GM18907 (cell line): ENCODE results near the gene THSD4.
"Not testable (repeated sequence)": the region's sequence is repeated elsewhere in the genome, so short reads cannot be mapped to it uniquely, and the experiment has no call there.

Experiments
- ATAC-seq: cut with Tn5 transposase; IDR thresholded peaks from one replicate; pipeline ENCODE4 v1.9.1; 2021; ENCODE audit warnings: mild to moderate bottlenecking, moderate library complexity; ENCODE audit not compliant: unreplicated experiment

THSD4 gene

DNA sequence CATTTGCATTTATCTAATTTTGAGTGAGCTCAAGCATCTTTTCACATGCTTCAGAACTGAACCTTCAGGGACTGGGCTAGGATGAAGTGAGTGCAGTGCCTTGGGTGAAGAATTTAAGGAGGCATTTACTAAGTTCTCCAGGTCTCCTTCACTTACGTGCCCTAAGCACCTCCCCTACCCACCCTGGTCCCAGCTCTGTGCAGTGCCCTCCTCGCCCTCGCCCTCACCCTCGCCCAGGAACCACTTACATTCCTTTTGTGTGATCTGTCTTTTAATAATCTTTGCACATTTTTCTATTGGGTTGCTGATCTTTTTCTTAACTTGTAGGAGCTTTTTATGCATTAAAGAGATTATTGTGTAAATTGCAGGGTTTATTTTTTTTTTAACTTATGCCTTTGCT is 322.6 kb downstream of the THSD4 start:
- ATAC-seq = no peak

DNA sequence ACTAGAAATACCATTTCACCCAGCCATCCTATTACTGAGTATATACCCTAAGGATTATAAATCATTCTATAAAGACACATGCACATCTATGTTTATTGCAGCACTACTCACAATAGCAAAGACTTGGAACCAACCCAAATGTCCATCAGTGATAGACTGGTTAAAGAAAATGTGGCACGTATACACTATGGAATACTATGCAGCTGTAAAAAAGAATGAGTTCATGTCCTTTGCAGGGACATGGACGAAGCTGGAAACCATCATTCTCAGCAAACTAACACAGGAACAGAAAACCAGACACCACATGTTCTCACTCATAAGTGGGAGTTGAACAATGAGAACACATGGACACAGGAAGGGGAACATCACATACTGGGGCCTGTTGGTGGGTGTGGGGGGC is 324.2 kb downstream of the THSD4 start:
- not testable (repeated sequence) for ATAC-seq

DNA sequence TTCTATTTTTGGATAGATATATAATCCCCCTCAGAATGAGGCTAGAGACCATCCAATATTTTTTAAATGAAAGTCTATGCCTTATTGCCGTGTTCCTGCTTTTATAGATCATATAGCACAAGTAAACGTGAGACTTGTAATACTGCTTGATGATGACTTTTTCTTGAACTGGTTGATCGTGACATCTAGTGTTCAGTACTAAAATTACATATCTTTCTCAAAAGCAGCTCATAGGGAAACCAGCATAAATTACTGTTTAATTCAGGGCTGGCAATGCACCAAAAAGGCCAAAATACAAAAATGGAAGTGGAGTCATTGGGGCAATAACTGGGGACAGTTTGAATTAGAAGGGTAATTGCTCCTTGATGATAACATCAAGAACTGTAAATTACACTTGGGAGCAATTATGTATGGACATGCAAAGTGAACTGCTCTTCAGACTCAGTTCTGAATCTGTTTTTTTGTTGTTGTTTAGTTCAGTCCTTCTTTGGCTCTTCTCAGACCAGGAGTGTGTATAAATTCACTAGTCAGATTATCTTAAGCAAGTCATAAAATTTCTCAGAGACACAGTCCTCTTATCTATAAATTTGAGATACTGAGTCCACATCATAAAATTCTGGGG is 325.3 kb downstream of the THSD4 start:
- ATAC-seq = no peak

DNA sequence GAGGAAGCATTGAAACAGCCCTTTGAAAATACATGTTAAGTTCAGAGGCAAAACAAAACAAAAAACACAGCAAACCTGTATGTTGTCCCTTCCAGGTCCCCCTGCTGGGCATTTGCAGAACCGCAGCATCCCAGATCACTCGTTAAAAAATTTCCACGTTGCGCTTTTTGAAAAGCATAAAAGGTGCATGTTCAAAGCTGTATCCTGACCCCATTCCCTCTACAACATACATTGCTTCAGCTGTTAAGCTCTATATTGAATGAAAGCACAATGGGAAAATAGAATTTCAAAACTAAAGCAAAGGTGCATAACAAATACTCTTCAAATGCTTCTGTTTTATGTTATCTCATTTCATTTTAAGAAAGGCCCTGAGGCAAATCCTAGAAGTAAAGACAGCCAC is 328.3 kb downstream of the THSD4 start:
- no peak for ATAC-seq

DNA sequence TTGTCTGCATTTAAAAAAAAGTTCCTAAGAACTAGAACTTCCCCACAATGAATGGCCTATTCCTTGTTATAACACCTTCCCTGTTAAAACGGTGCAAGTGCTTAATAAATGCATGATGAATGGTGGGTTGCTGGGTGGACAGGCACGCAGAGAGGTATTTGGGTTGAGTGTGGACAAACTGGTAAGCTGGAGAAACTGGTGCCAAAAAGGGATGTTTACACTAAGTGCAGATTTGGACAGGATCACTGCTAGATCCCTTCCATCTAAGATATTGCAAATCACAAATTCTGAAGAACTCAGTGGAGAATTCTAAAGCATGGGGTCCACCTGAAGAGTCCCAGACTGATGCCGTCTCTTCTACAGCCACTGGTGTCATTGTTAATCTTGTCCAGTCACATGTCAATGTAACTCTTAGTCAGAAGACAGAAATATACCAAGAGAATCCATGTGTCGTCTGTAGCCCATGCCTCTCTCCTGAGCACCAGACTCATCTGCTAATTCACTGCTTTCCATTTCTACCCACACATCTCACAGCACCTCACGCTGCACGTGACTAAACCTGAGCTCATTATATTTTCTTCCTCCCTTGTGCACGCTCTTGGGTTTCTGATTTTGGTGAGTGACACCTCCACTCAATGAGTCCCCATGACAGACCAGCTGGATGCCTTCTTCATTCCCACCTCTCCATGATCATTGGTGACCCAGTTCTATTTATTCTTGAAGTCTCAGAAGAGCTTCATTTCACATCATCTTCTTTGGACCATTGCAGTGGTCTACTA is 328.9 kb downstream of the THSD4 start:
- ATAC-seq = no peak

DNA sequence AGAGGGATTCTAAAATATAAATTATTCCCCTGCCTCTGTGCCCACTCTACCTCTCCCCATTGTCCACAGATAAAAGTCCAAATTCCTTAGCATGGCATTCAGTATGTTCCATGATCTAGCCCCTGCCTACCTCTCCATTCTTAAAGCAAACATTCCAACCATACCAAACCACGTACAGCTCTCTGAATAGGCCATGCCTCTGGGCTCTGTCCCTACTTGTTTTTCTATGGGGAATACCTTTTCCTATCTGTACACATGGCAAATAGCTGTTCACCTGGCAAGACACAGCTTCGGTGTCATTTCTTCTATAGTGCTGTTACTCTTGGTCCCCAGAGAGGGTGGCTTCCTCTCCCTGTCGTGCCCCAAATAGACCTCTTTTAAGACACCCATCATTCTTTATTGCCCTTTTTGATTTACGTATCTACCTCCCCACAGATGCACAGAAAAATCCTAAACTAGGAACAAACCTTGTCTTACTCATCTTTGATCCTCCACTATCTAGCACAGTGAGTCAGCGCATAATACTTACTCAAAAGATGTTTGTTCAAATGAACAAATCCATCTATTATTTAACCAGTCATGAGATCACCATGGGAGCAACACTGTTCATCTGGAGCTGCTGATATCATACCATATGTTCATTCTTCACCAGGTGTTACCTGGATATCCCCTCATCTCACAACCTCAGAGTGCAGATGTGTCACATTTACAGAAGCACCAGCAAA is 329.8 kb downstream of the THSD4 start:
- no peak for ATAC-seq

DNA sequence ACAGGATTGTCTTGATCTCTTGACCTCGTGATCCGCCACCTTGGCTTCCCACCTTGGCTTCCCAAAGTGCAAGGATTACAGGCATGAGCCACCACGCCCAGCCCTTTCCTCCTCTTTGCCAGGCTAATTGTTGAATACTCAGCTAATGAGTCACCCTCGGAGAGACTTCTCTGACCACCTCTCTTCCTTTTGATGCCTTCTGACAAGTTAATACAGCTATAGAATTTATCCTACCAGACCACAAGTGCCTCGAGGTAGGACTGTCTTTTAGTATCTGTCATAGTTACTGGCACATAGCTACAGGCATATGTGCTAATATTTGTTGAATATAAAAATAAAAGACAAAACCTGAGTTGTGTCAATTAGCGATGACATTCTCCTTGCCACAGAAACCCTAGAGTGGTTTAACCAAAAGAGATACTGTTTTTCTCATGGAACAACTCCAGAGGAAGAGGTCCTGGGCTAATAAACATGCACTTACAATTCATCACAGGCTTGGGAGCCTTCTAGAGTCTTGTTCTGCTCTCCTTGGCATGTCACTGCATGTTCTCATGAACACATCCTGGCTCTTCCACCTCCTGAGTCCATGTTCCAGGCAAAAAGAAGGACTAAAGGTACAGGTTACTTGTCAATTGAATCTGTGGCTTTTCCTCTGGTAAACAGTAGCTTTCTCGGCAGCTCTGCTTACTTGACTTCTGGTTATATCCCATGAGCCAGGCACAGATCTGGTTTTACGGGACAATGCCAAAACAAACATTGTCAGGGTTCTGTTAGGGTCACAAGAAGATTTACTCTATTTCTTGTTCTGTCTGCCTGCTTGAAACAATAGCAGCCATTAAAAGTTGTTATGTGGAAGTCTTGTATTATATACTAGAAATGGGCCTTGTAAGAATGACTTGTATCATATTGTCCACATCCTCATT is 332.3 kb downstream of the THSD4 start:
- ATAC-seq = no peak

DNA sequence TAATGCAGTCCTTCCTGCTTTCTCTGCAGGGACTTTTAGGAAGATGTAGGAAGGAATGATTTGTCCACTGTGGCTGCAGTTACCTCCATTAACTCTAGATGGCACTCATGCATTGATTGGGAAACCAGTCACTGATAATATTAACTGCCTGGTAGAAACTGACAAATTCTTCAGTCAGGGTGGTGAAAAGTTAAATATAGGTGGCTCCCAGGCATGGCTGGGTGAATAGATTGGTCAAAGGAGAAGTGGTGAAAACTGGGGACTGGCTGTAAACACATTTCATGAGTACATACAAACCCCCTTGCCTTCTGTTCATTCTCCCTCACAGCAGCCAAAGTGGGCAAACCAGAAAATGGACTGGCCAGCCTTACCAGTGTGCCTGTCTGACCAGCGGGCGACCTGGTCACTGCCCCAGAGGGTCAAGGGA is 333.4 kb downstream of the THSD4 start:
- no peak for ATAC-seq

DNA sequence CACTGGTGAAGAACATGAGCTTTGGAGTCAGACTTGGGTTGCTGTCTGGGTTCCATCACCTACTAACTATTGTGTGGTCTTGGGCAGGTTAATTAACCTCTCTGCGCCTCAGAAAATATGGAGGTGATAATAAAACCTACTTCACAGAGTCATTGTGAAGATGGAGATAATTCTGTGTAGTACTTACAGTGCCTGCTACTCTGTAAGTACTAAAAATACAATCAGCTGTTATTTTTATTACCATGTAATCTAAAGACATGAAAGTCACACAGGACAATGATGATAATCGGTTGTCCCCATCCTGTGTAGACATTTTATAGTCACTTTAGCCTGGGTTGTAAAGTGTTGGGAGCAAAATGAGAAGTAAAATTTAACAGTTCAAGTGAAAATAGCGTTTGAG is 334.1 kb downstream of the THSD4 start:
- ATAC-seq = no peak

DNA sequence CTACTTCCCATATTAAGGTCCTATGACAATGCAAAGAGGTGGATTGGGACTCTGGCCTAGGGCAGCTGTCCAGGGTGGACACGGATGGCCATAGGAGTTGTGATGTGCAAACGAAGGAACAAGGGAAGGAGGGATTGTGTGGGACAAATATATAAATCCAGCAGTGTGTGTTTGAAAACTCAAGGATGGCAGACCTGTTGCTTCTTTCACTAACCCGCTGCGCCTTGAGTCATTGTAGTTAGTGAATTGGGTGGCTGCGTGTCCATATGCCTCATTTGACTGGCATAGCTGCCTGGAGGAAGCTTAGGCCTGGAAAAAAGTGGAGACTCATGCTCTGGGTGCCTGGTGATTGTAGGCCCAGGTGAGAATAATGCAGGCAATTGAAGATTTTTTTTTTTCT is 334.7 kb downstream of the THSD4 start:
- ATAC-seq = no peak

DNA sequence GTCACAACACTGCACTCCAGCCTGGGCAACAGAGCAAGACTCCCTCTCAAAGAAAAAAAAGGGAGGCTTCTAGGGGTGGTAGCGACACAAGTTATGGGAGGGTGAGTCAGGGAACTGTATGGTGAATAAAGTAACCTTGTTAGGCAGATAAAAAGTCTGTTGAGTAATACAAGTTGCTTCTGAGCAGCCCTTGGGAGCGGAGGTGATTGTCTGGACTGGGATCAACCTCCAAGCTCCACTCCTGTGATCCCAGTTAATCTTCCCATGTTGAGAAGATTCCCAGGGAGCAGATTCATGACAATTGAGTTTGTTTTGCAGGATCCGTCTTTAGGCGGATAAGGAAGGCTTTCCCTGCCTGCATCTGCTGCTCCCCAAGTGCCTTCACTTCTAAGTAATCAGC is 335.9 kb downstream of the THSD4 start:
- no peak for ATAC-seq

DNA sequence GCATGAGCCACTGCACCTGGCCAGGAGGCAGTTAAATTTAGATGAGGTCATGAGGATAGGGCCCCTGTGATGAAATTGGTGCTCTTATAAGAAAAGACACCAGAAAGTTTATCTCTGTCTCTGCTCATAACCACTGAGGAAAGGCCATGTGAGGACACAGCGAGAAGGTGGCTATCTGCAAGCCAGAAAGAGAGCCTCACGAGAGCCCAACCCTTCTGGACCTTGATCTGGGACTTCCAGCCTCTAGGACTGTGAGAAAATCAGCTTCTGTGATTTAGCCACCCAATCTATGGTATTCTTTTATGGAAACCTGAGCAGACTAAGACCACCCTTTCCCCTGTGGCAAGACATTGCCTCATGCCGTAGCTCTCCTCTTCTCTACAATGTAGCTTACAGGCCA is 337.6 kb downstream of the THSD4 start:
- ATAC-seq = no peak

DNA sequence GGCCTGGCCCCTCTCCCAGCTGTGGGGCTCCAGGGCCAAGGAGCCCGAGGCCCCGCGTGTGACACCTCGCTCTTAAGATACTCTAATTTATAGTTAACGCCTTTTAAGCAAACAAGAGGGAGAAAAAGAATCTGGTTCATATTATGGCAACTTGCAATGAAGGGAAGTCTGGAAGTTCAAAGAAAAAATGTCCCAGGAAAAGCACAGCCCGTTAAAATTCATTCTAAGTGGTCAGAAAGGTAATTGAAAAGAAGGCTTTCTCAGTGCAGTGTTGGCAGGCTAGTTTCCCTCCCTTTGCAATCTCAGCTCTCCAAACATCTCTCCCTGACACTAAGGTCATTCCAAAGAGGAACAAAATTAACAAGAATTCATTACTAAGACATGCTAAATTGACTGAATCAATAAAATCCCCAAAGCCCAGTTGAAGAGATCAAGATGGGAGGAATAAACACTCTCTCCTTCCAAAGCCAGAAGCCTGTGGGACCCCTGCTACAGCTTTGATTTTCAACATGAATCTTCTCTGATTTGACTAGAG is 339.3 kb downstream of the THSD4 start:
- ATAC-seq = no peak

DNA sequence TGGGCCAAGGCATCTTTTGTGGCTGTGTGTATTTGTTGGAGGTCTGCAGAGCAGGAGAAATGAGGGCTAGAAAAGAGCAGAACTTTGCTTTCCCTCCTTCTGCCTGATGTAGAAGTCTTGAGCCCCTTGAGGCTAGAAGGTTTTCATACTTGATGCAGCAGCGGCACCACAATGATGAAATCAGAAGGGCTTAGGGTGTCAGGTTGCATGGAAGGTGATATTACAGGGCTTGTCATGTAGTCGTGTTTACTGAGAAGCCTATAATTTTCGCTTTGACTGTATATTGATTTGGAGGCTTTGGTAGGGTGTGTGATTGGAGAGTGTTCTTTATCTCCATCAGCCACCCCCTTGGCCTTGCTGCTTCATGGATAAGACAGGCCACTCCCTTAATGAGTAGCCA is 339.8 kb downstream of the THSD4 start:
- no peak for ATAC-seq

DNA sequence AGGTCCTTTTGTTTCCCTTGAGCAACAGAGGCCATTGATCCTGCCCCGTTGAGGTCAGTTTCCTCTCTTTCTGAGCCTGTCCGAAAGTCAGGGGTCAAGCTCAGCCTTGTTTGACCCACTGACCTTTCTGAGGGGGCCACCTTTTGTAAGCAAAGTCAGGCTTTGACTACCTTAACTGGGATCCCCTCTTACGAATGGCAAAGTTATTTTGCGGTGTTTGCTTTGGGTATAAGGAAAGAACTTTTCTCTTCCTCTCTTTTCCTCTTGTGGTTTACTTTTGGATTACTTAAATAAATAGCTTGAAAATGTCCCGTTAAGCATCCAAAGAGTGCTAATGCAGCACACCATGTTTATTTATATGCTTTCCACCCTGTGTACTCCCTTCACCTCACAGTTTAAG is 340.6 kb downstream of the THSD4 start:
- ATAC-seq = no peak

DNA sequence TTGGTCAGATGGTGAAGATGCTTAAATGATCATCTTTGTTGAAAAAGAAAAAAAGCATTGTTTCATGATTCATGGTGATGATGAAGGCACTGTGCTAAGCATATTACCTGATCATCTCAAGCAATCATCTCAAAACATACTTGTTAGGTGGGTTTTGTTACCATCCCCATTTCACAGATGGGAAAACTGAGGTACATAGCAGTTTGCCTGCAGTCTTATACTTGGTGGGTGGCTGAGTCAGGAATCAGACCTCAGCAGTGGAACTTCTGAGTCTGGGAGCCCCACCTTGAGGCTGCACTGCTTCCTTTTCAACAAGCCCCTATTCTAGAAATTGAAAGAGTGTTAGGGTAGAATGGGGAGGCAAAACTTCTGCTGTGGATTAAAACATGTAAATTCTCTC is 341.1 kb downstream of the THSD4 start:
- ATAC-seq = no peak

DNA sequence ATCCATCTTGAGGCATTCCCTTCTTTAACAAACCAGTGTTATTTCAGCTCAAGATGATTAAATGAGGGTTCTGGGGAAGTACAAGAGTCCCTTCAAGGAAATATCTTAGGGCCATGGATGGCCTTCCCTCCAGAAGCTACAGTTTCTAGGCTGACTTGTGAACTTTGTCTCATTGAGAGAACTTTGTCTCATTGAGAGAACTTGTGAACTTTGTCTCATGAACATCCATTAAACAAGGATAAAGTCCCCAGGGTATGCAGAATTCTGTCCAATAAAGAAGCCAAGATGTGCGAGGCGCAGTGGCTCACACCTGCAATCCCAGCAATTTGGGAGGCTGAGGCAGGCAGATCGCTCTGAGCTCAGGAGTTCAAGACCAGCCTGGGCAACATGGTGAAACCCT is 341.5 kb downstream of the THSD4 start:
- no peak for ATAC-seq

DNA sequence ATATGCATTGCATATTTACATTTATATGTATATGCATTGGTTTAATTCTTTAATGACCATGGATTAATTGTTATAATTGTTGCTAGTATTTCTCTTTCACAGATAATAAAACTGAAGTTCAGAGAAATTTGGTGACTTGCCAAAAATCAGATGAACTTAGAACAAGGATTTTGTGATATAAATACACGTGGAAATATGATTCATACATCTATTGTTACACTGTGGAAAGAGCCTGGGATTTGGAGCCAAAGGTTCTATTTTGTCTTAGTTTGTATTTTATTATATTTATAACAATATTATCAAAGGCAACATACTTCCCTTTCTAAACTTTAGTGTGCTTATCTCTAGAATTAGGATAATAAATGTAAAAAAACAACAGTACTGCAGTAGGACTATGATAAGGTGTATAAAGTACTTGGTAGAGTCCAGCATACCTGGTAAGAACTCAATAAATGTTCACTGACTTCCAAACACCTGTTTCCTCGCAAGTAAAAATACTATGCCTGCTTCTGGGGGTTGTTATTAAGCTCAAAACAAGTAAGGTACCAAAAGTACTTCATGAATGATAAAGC is 342.9 kb downstream of the THSD4 start:
- no peak for ATAC-seq

DNA sequence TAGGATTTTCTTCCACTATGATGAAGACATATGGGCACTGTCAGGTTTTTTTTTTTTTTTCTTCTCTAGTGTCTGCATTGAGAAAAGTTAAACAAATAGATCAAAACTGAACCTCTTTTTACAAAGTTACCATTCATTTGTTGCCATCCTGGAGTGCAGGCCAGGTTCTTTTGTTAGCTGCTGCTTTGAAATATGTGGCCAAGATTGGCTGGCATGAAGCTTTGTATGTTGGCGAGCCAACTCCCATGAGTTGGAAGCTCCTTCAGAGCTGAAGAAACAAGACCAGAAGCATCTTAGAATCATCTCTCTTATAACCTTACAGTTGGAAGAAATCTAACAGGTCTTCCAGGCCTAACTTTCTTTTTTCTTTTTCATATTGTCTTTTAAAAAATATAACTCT is 346.5 kb downstream of the THSD4 start:
- ATAC-seq = no peak

DNA sequence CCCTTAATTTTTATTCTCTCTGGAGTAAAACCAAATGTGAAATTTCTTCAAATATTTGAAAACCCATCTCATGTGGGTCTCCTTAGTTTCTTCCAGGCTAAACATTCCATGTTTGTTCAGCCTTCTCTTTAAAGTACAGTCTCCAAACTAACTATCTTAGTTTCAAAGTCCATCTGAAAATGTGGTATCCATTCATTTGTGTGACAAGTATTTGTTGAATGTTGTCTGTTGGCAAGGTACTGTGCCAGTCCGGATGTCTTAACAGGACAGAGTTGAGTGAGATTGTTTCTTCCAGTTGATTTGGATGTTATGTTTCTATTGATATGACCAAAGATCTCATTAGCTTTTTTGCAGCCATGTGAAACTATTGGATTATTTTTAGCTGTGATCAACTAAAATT is 347.4 kb downstream of the THSD4 start:
- no peak for ATAC-seq
